ENCODE data around the gene PLB1.
"Not testable (repeated sequence)": the region's sequence is repeated elsewhere in the genome, so short reads cannot be mapped to it uniquely, and the experiment has no call there.

The PLB1 gene

DNA sequence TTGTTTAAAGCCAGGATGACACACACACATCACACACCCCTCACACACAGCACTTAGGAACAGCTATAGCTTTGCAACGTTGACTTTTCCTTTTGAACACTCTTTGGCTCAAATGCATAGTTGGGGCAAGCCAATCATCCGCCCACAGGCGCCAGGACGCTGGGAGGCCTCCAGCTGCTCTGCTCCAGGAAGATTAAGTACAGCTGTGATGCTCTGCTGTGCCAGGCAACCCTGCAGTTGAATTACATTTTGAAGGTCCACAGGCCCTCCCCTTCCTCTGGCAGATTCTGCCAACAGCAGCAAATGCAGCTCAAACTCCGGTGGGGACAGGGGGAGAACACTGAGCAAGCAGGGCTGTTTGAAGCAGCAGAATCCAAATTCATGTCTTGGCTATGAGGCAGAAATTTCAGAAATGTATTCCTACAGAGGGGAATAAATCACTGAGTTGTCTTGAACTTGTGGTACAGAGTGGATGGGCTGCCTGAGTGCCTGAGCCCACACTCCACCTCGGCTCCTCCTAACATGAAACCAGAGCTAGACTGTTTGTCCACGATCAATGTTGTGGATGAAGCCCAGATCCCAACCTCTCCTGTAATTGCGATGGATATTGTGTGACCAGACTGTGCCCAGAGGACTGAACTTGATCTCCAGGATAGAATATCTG, 169.3 kb downstream of the PLB1 start:
- H3K27ac ChIP-seq = no peak overlapping the region
- no peak overlapping the region for H3K4me2 ChIP-seq
- H3K9ac ChIP-seq = no peak overlapping the region

DNA sequence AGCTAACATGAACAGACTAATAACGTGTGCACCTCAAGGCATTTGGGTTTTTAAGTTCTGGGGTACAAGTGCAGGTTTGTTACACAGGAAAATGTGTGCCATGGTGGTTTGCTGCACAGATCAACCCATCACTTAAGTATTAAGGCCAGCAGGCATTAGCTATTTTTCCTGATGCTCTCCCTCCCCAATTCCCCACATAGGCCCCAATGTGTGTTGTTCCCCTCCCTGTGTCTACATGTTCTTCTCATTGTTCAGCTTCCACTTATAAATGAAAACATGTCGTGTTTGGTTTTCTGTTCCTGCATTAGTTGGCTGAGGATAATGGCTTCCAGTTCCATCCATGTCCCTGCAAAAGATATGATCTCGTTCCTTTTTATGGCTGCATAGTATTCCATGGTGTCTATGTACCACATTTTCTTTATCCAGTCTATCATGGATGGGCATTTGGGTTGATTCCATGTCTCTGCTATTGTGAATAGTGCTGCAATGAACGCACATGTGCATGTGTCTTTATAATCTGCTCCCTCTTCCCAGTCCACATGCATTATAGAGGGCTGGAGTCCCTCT, 170.0 kb downstream of the PLB1 start:
- H3K4me3 ChIP-seq, H3K27ac ChIP-seq, H3K4me2 ChIP-seq, H3K27me3 ChIP-seq, H3K9me3 ChIP-seq, H4K20me1 ChIP-seq, H3K9ac ChIP-seq, H3K4me1 ChIP-seq, H3K36me3 ChIP-seq: not testable (repeated sequence)

More for the DNA sequence above, 169.3 kb downstream of the PLB1 start:
- no peaks in the 10 kb centered on the region for H3K4me1 ChIP-seq
- no peak overlapping the region for H3K4me3 ChIP-seq
- H4K20me1 ChIP-seq = no peaks in the 10 kb centered on the region
- no peaks in the 10 kb centered on the region for H3K27me3 ChIP-seq
- H3K36me3 ChIP-seq = no peaks in the 10 kb centered on the region
- no peaks in the 10 kb centered on the region for H3K9me3 ChIP-seq
- no peak for TF ChIP-seq Cebpa-rat (IDR thresholded peaks at IDR 0.05)

DNA sequence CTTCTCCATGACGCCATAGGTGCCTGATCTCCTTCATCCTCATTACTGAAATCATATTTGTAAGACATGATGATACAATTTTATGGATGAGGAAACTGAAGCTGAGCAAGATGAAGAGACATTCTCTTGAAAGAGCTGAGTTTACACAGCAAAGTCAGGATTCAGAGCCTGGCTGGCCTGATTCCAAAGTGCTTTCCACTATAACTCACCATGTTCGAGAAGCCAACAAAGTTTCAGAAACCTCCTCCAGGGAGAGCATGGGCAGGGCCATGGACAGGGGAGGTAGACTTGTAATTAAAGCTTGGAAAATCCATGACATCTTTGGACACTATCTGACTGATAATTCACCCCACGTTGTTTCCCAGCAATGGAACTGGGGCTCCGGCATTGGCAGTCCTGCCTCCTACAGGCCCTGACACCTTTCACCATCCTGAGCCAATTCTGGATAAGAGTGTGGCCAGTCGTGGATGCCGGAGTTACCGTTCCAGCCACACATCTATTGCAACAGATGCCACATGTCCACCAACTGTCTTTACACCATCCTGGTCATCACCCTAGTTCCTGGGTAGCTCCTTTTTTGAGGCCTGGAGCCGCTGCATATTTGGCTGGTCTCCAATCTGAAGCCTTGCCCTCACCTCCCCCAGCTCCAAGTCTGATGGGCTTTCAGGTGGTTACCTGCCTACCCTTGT, 170.8 kb downstream of the PLB1 start:
- no peak overlapping the region for H3K4me2 ChIP-seq
- H3K27ac ChIP-seq = no peak overlapping the region
- no peak overlapping the region for H3K4me3 ChIP-seq
- TF ChIP-seq Cebpa-rat (IDR thresholded peaks at IDR 0.05) = no peak
- H3K36me3 ChIP-seq = no peaks in the 10 kb centered on the region
- no peaks in the 10 kb centered on the region for H3K9me3 ChIP-seq
- no peaks in the 10 kb centered on the region for H4K20me1 ChIP-seq
- H3K4me1 ChIP-seq = no peaks in the 10 kb centered on the region
- H3K27me3 ChIP-seq = no peaks in the 10 kb centered on the region
- no peak overlapping the region for H3K9ac ChIP-seq

DNA sequence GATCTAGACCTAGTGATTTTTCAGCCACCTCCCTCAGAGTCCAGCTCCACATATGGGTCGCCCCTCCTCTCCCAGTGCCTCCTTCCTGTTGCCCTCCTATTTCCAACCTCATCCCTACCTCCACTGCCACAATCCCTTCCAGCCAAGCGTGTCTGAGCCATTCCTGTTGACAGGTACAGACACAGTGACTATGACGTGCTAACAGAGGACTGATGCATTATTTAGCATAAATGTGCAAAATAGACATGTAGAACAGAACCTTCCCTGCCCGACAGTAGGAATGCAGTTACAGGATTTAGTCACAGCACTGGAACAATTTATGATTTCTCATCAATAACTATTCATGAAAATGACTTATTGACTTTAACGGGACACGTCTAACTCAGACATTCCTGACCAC, 171.4 kb downstream of the PLB1 start:
- Histone ChIP-seq H3K9ac (no peak overlapping the region), H3K4me2 (no peak overlapping the region), H3K4me1 (no peaks in the 10 kb centered on the region), H3K4me3 (no peak overlapping the region), H3K9me3 (no peaks in the 10 kb centered on the region), H4K20me1 (no peaks in the 10 kb centered on the region), H3K36me3 (no peaks in the 10 kb centered on the region), H3K27ac (no peak overlapping the region), H3K27me3 (no peaks in the 10 kb centered on the region)
- no peak for TF ChIP-seq Cebpa-rat (IDR thresholded peaks at IDR 0.05)

DNA sequence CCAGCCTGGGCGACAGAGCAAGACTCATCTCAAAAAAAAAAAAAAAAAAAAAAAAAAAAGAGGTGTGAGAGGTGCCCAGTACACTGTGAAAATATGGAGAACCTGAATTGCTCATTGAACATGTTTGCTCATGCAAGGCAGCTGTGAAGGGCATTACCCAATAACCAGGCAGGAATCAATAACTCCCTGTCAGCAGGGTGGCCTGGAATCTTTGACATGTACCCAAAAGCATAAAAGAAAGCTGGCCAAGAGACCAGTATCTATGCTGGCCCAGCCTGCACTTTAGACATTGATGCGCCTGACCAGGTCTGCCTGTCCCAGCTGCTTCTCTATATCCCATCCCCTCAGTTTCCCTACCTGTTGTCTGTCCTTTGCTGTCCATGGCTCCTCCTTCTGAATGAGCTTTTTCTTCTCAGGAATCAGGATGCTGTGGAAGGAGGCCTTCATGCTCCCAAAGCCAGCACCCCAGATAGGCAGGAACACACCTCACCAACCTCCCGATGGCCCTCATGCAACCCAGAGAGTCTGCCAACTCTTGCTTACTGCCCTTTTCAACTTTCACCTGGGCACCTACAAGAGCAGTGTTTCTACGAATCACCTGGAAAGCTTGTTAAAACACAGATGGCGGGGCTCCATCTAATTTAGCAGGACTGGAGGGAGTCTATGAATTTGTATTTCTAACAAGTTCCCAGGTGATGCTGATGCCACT, 172.4 kb downstream of the PLB1 start:
- no peak overlapping the region for H3K27ac ChIP-seq
- H3K27me3 ChIP-seq = no peaks in the 10 kb centered on the region
- no peak for TF ChIP-seq Cebpa-rat (IDR thresholded peaks at IDR 0.05)
- no peak overlapping the region for H3K4me2 ChIP-seq
- H3K9ac ChIP-seq = no peak overlapping the region
- H4K20me1 ChIP-seq = no peaks in the 10 kb centered on the region
- H3K4me3 ChIP-seq = no peak overlapping the region
- 0 out of 2 replicates have a peak, but pooled peaks cover 5% of the 10 kb centered on the region for H3K9me3 ChIP-seq
- no peaks in the 10 kb centered on the region for H3K36me3 ChIP-seq
- no peaks in the 10 kb centered on the region for H3K4me1 ChIP-seq

DNA sequence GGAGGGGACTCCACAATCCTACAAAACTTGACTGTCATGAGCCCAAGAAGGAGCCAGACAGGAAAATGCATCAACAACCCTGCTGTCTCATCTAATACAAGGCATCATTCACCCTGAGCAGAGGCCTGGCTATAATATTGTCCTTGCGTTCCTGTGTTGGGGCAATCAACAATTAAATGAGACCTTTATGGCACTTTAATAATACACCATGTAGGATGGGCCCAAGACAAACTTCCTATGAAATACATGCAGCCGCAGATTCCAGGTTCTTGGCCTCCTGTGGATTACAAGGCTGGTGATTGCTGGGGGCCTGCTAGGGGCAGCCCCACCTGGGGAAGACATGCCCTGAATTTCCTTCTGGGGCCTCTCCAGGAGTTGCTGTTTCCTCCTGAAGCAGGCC, 173.0 kb downstream of the PLB1 start:
- H3K9ac ChIP-seq = no peak overlapping the region
- no peak for TF ChIP-seq Cebpa-rat (IDR thresholded peaks at IDR 0.05)
- H3K4me3 ChIP-seq = no peak overlapping the region
- H3K4me1 ChIP-seq = no peaks in the 10 kb centered on the region
- no peaks in the 10 kb centered on the region for H3K36me3 ChIP-seq
- H3K9me3 ChIP-seq = 0 out of 2 replicates have a peak, but pooled peaks cover 5% of the 10 kb centered on the region
- H3K27me3 ChIP-seq = no peaks in the 10 kb centered on the region
- no peak overlapping the region for H3K4me2 ChIP-seq
- no peaks in the 10 kb centered on the region for H4K20me1 ChIP-seq
- no peak overlapping the region for H3K27ac ChIP-seq

DNA sequence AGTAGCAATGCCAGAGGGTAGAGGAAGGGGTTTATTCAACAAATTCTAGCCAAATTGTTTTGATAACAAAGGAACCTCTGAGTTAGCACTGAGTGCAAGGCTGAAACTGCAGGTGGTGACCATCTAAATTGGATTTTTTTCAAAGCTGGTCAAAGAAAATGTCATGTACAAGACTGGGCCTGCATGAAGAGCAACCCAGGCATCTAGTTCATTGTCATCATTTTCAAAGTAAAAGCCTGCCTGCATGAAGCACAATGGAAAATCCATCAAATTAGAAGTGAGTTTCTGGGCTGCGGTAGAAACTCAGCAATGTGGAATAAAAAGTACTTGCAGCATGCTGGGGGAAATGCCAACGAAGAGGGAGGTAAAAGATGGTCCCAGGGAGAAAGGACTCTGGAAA, 175.0 kb downstream of the PLB1 start:
- TF ChIP-seq Cebpa-rat (IDR thresholded peaks at IDR 0.05) = no peak
- no peak overlapping the region for H3K4me3 ChIP-seq
- H3K27me3 ChIP-seq = no peaks in the 10 kb centered on the region

GRCh38 chr2:28673338-28673737, 177.5 kb downstream of the PLB1 start:
- TF ChIP-seq Cebpa-rat (IDR thresholded peaks at IDR 0.05) = no peak

More for the DNA sequence above, 175.0 kb downstream of the PLB1 start:
- Histone ChIP-seq H3K9me3 (0 out of 2 replicates have a peak, but pooled peaks cover 5% of the 10 kb centered on the region), H3K36me3 (no peaks in the 10 kb centered on the region), H3K27ac (no peak overlapping the region), H3K4me2 (no peak overlapping the region), H3K9ac (no peak overlapping the region), H3K4me1 (no peaks in the 10 kb centered on the region), H4K20me1 (no peaks in the 10 kb centered on the region)

GRCh38 chr2:28674062-28674712, 178.3 kb downstream of the PLB1 start:
- Histone ChIP-seq H3K27ac (no peak overlapping the region), H3K9me3 (0 out of 2 replicates have a peak, but pooled peaks cover 5% of the 10 kb centered on the region), H3K27me3 (no peaks in the 10 kb centered on the region), H3K4me1 (no peaks in the 10 kb centered on the region), H3K9ac (no peak overlapping the region), H3K36me3 (no peaks in the 10 kb centered on the region), H3K4me3 (no peak overlapping the region), H3K4me2 (no peak overlapping the region), H4K20me1 (no peaks in the 10 kb centered on the region)
- no peak for TF ChIP-seq Cebpa-rat (IDR thresholded peaks at IDR 0.05)

More at GRCh38 chr2:28673338-28673737, 177.5 kb downstream of the PLB1 start:
- no peak overlapping the region for H3K9ac ChIP-seq
- H4K20me1 ChIP-seq = no peaks in the 10 kb centered on the region
- no peak overlapping the region for H3K4me3 ChIP-seq
- H3K4me1 ChIP-seq = no peaks in the 10 kb centered on the region
- 0 out of 2 replicates have a peak, but pooled peaks cover 5% of the 10 kb centered on the region for H3K9me3 ChIP-seq
- H3K4me2 ChIP-seq = no peak overlapping the region
- no peaks in the 10 kb centered on the region for H3K36me3 ChIP-seq
- H3K27ac ChIP-seq = no peak overlapping the region
- H3K27me3 ChIP-seq = no peaks in the 10 kb centered on the region
